Body of pancreas (tissue), 4 donors: ENCODE measurements around the gene HNRNPA3. TPM values are rescaled to one million over a fixed set of nuclear protein-coding genes. Genes with fewer than 3 reads are reported as not detected.

ENCODE experiments used
- ATAC-seq: fragments of 150-250 bp; one replicate; pipeline ENCODE4 v1.9.1; 2016
- DNase-seq, 4 donors: peaks; one replicate each; pipeline ENCODE4 v3.0.0-alpha.2; 2019
- H3K27ac ChIP-seq, 4 donors: fragments of 200-600 bp; sonication (generic); 1 replicate in 3 of 4; 2 replicates in 1 of 4; pipeline versions ENCODE4 v1.5.1 to v1.6.1; 2016 to 2019; ENCODE audit warnings: mild to moderate bottlenecking in 1 of 4, mixed read lengths in 1 of 4, moderate library complexity in 1 of 4
- H3K27me3 ChIP-seq, 2 donors: fragments of 200-600 bp; sonication (generic); one replicate each; pipeline ENCODE4 v1.6.0; 2016; ENCODE audit warnings: mild to moderate bottlenecking in 1 of 2
- H3K36me3 ChIP-seq, 2 donors: fragments of 200-600 bp; sonication (generic); replicated peaks in 1 of 2; 2 replicates each; pipeline ENCODE4 v1.5.1; 2016; ENCODE audit warnings: low read depth in 2 of 2; ENCODE audit not compliant: insufficient read depth in 1 of 2
- H3K4me1 ChIP-seq: fragments of 200-600 bp; sonication (generic); one replicate; pipeline ENCODE4 v1.6.0; 2016
- H3K4me3 ChIP-seq, 2 donors: fragments of 200-600 bp; sonication (generic); 1 replicate in 1 of 2; 2 replicates in 1 of 2; pipeline ENCODE4 v1.5.1; 2016 to 2019
- H3K9me3 ChIP-seq, 3 donors: fragments of 200-600 bp; sonication (generic); 1 replicate in 2 of 3; 2 replicates in 1 of 3; pipeline ENCODE4 v1.5.1; 2016
- CTCF ChIP-seq, 7 experiments: fragments of 450-650 bp in 4 of 7; fragments of 200-600 bp in 3 of 7; sonication (generic) in 3 of 7; IDR thresholded peaks; one replicate each; pipeline ENCODE4 v1.5.1; 2016 to 2019; ENCODE audit warnings: antibody characterized with exemption in 7 of 7
- POLR2A ChIP-seq, 3 donors: fragments of 450-650 bp; IDR thresholded peaks; one replicate each; pipeline ENCODE4 v1.6.1; 2016; ENCODE audit warnings: antibody characterized with exemption in 3 of 3, mild to moderate bottlenecking in 2 of 3
- WGBS, 2 donors: methylation state at CpG; one replicate each; pipeline ENCODE4 v1.1.5; 2017; 5-methylcytosine and 5-hydroxymethylcytosine counted together
- intact Hi-C: fragments of 100-400 bp; cut with DNase I; formaldehyde crosslinking; loops from one replicate; pipeline ENCODE4 v1.15.1; 2023
- total RNA-seq, 2 donors: library from RNA; depleted of rRNA; stranded (reverse); fragments of >200 nt; gene quantifications; one replicate each; pipeline ENCODE4 v1.1.0, GENCODE V29; 2016

HNRNPA3 gene
- total RNA-seq, 2 donors from 2014 or later, result 44.1 to 58.0 TPM

- Histone ChIP-seq H3K27me3 (no peaks in the 10 kb centered on the region), H3K4me1 (peaks cover 17% of the 10 kb centered on the region), H3K4me3 (no peak overlapping the region), H3K27ac (no peak overlapping the region), H3K9me3 (no peaks in the 10 kb centered on the region), H3K36me3 (peaks cover 0 to 14% of the 10 kb centered on the region in 2 donors)
- DNase-seq (no peak), ATAC-seq (no peak)
- intact Hi-C loops, result no loop called here
- TF ChIP-seq POLR2A (IDR thresholded peaks at IDR 0.05) (no peak), CTCF (IDR thresholded peaks at IDR 0.05) (no peak)
- 93 to 98% methylated on average over 3 of the region's 3 CpGs for WGBS, 2 donors
Observed at GRCh38 chr2:177231270-177231669, 18.7 kb downstream of the HNRNPA3 start.

- peaks cover 25% of the 10 kb centered on the region for H3K4me1 ChIP-seq
- no peaks in the 10 kb centered on the region for H3K27me3 ChIP-seq
- no peak overlapping the region for H3K4me3 ChIP-seq
- H3K27ac ChIP-seq, result no peak overlapping the region
- ATAC-seq (no peak), DNase-seq (no peak)
- H3K9me3 ChIP-seq, result no peaks in the 10 kb centered on the region
- intact Hi-C loops, result no loop called here
- no peak for TF ChIP-seq CTCF (IDR thresholded peaks at IDR 0.05)
- TF ChIP-seq POLR2A (IDR thresholded peaks at IDR 0.05), result no peak
- WGBS, 2 donors, result 60 to 65% methylated on average over 8 of the region's 8 CpGs
- peaks cover 0 to 14% of the 10 kb centered on the region in 2 donors for H3K36me3 ChIP-seq
Observed at GRCh38 chr2:177232098-177232704, 19.6 kb downstream of the HNRNPA3 start.

- Histone ChIP-seq H3K27ac (no peak overlapping the region), H3K4me1 (peaks cover 39% of the 10 kb centered on the region), H3K27me3 (no peaks in the 10 kb centered on the region), H3K4me3 (no peak overlapping the region), H3K9me3 (no peaks in the 10 kb centered on the region), H3K36me3 (peaks cover 0 to 14% of the 10 kb centered on the region in 2 donors)
- TF ChIP-seq CTCF (IDR thresholded peaks at IDR 0.05) (no peak), POLR2A (IDR thresholded peaks at IDR 0.05) (no peak)
- intact Hi-C loops, result no loop called here
- DNase-seq, result no peak
- no peak for ATAC-seq
Observed at GRCh38 chr2:177234267-177234666, 21.7 kb downstream of the HNRNPA3 start.

- H3K4me1 ChIP-seq, result peaks cover 55% of the 10 kb centered on the region
- ATAC-seq, result no peak
- TF ChIP-seq CTCF (IDR thresholded peaks at IDR 0.05), result no peak
- TF ChIP-seq POLR2A (IDR thresholded peaks at IDR 0.05), result no peak
- 78 to 82% methylated on average over 6 of the region's 6 CpGs for WGBS, 2 donors
- no peak overlapping the region for H3K27ac ChIP-seq
- no peaks in the 10 kb centered on the region for H3K9me3 ChIP-seq
- DNase-seq, result no peak
- no peaks in the 10 kb centered on the region for H3K27me3 ChIP-seq
- peaks cover 0 to 14% of the 10 kb centered on the region in 2 donors for H3K36me3 ChIP-seq
- no peak overlapping the region for H3K4me3 ChIP-seq
- intact Hi-C loops, result no loop called here
Observed at GRCh38 chr2:177235855-177236437, 23.4 kb downstream of the HNRNPA3 start.

GRCh38 chr2:177237932-177238331 is 25.3 kb downstream of the HNRNPA3 start:
- no peak for DNase-seq
- no peak for ATAC-seq
- Histone ChIP-seq H3K36me3 (peaks cover 0 to 5% of the 10 kb centered on the region in 2 donors), H3K27ac (peak overlapping the region in 1 of 4 donors; percentile 82), H3K4me3 (no peak overlapping the region), H3K4me1 (peaks cover 75% of the 10 kb centered on the region), H3K27me3 (no peaks in the 10 kb centered on the region), H3K9me3 (no peaks in the 10 kb centered on the region)
- intact Hi-C loops, result no loop called here
- TF ChIP-seq CTCF (IDR thresholded peaks at IDR 0.05) (no peak), POLR2A (IDR thresholded peaks at IDR 0.05) (no peak)
- 40 to 48% methylated on average over 2 of the region's 2 CpGs for WGBS, 2 donors
